Measurements from ENCODE around the gene TFEB. TPM values are rescaled to one million over a fixed set of nuclear protein-coding genes. Genes with fewer than 3 reads are reported as not detected.

The TFEB gene
- total and polyA plus RNA-seq, 2 donors (not counting 1 experiment from before 2014, with no cell fraction given): 1.9 to 7.6 TPM

DNA sequence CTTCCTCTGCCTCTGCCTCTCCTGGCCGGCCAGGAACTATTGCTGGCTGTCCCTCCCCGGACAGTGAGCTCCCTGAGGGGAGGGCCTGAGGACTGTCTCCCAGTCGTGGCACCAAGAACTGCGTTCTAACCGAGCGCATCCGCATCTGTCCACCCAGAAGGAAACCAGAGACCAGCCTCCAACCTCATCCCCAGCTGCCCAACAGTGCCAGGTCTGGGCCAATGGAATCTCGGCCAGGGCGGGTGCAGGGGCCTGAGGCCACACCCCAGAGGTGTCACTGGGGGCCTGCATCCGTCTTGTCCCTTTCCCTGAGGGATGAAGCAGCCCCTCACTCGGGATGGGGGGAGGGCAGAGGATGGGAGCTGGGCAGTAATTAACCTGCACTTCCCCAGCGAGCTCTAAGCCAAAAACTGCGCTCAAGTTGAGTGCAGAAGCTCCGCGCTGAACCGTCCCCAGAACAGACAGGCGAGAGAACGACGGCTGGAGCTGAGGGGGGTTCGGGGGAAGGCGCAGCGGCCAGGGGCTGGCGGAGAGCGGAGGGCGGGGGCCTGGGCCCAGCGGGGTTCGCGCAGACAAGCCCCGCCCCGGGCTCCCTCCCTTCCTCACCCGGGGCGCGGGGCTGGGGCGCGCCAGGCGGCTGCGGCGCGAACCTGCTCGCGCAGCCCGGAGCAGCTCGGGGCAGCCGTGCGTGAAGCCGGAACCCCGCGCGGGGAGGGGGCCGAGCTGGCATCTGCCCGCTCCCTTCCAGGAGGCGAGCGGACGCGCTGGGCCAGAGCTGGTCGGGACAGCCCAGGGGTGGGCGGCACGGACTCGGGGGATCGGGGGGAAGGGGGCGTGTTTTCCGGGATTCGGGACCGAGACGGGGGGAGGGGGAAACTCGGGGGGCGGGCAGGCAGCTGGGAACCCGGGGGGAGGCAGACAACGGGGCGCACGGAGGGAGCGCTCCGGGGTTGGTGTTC is 1.4 kb downstream of the TFEB start:
- TF ChIP-seq, protein P1, sequence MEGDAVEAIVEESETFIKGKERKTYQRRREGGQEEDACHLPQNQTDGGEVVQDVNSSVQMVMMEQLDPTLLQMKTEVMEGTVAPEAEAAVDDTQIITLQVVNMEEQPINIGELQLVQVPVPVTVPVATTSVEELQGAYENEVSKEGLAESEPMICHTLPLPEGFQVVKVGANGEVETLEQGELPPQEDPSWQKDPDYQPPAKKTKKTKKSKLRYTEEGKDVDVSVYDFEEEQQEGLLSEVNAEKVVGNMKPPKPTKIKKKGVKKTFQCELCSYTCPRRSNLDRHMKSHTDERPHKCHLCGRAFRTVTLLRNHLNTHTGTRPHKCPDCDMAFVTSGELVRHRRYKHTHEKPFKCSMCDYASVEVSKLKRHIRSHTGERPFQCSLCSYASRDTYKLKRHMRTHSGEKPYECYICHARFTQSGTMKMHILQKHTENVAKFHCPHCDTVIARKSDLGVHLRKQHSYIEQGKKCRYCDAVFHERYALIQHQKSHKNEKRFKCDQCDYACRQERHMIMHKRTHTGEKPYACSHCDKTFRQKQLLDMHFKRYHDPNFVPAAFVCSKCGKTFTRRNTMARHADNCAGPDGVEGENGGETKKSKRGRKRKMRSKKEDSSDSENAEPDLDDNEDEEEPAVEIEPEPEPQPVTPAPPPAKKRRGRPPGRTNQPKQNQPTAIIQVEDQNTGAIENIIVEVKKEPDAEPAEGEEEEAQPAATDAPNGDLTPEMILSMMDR (conservative IDR thresholded peaks at IDR 0.05 in 1 of 2, IDR thresholded peaks at IDR 0.05 in 1 of 2; ENCODE audit: low read depth in 1 of 2, low read length in 2 of 2): no peak
- TF ChIP-seq EZH2 (IDR thresholded peaks at IDR 0.05; ENCODE audit: low read length, missing control alignments): no peak
- Histone ChIP-seq H3K4me1 (ENCODE audit: control insufficient read depth, extremely low read depth, insufficient read depth, low read length) (peaks cover 3% of the 10 kb centered on the region), H3K27ac (ENCODE audit: insufficient read depth, low read length) (peak overlapping the region; percentile 38), H3K4me3 (replicated peaks in 1 of 4; ENCODE audit: control extremely low read depth in 1 of 4, insufficient read depth in 1 of 4, low read depth in 3 of 4, low read length in 4 of 4) (peak overlapping the region; percentile 56 to 74 (median 64)), H3K36me3 (ENCODE audit: control insufficient read depth, insufficient read depth, low read length) (no peaks in the 10 kb centered on the region), H3K79me2 (ENCODE audit: control insufficient read depth, insufficient read depth, low read length) (no peaks in the 10 kb centered on the region), H3K27me3 (ENCODE audit: control insufficient read depth, insufficient read depth, low read length) (no peaks in the 10 kb centered on the region), H3K9me3 (ENCODE audit: control insufficient read depth, insufficient read depth, low read depth, low read length) (no peaks in the 10 kb centered on the region), H3K9ac (ENCODE audit: insufficient read depth, low read length) (peak overlapping the region; percentile 16), H4K20me1 (ENCODE audit: control insufficient read depth, extremely low read depth, insufficient read depth, low read length) (no peaks in the 10 kb centered on the region), H2AFZ (ENCODE audit: low read length) (peak overlapping the region; percentile 88), H3K4me2 (ENCODE audit: extremely low read depth, insufficient read depth, low read length) (peak overlapping the region; percentile 75)
- DNase-seq (ENCODE audit: low read depth in 2 of 2): peak; percentile 58 to 67

DNA sequence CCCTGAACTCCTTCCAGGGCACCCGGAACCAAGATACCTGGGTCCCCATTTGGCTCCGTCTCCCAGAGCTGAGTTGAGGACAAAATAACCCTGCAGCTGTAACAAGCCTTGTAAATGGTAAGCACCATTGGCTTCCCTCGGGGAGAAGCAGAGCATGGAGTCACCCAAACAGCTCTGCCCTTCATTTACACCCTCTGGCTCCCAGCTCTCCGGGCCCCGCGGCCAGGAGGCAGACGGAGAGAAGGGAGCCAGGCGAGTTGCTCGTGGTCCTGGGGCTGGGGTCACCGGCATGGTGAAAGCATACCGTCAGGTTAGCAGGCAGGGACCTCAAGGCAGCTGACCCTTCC is 2.1 kb downstream of the TFEB start:
- peak overlapping the region; percentile 75 for H3K4me2 ChIP-seq (ENCODE audit: extremely low read depth, insufficient read depth, low read length)
- H3K79me2 ChIP-seq (ENCODE audit: control insufficient read depth, insufficient read depth, low read length): no peaks in the 10 kb centered on the region
- H3K9me3 ChIP-seq (ENCODE audit: control insufficient read depth, insufficient read depth, low read depth, low read length): no peaks in the 10 kb centered on the region
- H3K27me3 ChIP-seq (ENCODE audit: control insufficient read depth, insufficient read depth, low read length): no peaks in the 10 kb centered on the region
- H3K4me1 ChIP-seq (ENCODE audit: control insufficient read depth, extremely low read depth, insufficient read depth, low read length): peaks cover 3% of the 10 kb centered on the region
- no peak overlapping the region for H3K9ac ChIP-seq (ENCODE audit: insufficient read depth, low read length)
- no peaks in the 10 kb centered on the region for H4K20me1 ChIP-seq (ENCODE audit: control insufficient read depth, extremely low read depth, insufficient read depth, low read length)
- H2AFZ ChIP-seq (ENCODE audit: low read length): peak overlapping the region; percentile 88
- no peak overlapping the region for H3K27ac ChIP-seq (ENCODE audit: insufficient read depth, low read length)
- H3K36me3 ChIP-seq (ENCODE audit: control insufficient read depth, insufficient read depth, low read length): no peaks in the 10 kb centered on the region
- H3K4me3 ChIP-seq (replicated peaks in 1 of 4; ENCODE audit: control extremely low read depth in 1 of 4, insufficient read depth in 1 of 4, low read depth in 3 of 4, low read length in 4 of 4): peak overlapping the region in 3 of 4 experiments; percentile 52 to 74 (median 62)
- DNase-seq (ENCODE audit: low read depth in 2 of 2): no peak
- TF ChIP-seq, protein P1 (conservative IDR thresholded peaks at IDR 0.05 in 1 of 2, IDR thresholded peaks at IDR 0.05 in 1 of 2; ENCODE audit: low read depth in 1 of 2, low read length in 2 of 2): no peak
- TF ChIP-seq EZH2 (IDR thresholded peaks at IDR 0.05; ENCODE audit: low read length, missing control alignments): no peak

DNA sequence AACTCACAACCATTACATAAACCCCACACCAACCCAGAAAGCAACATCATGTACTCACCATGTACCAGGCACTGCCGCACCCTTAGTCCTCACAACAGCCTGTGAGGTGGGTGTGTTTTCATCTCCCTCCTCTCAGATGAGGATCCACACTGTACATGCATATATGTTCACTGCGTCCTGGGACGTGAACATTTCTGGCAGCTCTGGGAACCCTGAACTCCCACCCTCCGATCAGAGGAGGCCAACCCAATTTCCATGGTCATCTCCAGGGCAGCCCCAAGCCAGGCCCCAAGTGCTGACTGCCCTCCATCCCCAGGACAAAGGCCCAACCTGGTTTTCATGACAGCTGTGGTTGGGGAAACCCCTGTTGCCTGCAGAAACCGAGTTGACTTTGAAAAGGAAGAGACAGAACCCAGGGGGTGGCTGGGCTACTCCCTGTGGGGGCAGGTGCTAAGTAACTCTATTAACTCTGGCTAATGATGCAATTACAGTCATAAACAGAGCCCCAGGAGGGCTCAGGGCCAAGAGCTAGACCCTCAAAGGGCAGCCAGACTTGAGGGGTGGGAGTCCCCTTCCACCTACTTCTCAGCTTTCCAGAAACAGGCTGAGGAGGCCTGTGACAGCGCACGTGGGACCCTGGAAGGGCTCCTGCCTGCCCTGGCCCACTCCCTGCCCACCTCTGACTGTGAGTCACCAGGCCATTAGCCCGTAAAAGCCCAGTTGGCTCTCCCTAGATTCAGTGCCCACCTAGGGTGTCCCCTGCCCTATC is 2.6 kb downstream of the TFEB start:
- no peak for DNase-seq (ENCODE audit: low read depth in 2 of 2)
- no peak overlapping the region for H2AFZ ChIP-seq (ENCODE audit: low read length)
- H3K4me3 ChIP-seq (replicated peaks in 1 of 4; ENCODE audit: control extremely low read depth in 1 of 4, insufficient read depth in 1 of 4, low read depth in 3 of 4, low read length in 4 of 4): peak overlapping the region in 1 of 4 experiments; percentile 74
- no peaks in the 10 kb centered on the region for H3K9me3 ChIP-seq (ENCODE audit: control insufficient read depth, insufficient read depth, low read depth, low read length)
- peaks cover 3% of the 10 kb centered on the region for H3K4me1 ChIP-seq (ENCODE audit: control insufficient read depth, extremely low read depth, insufficient read depth, low read length)
- H3K79me2 ChIP-seq (ENCODE audit: control insufficient read depth, insufficient read depth, low read length): no peaks in the 10 kb centered on the region
- no peak overlapping the region for H3K9ac ChIP-seq (ENCODE audit: insufficient read depth, low read length)
- no peaks in the 10 kb centered on the region for H4K20me1 ChIP-seq (ENCODE audit: control insufficient read depth, extremely low read depth, insufficient read depth, low read length)
- no peaks in the 10 kb centered on the region for H3K27me3 ChIP-seq (ENCODE audit: control insufficient read depth, insufficient read depth, low read length)
- TF ChIP-seq, protein P1 (conservative IDR thresholded peaks at IDR 0.05 in 1 of 2, IDR thresholded peaks at IDR 0.05 in 1 of 2; ENCODE audit: low read depth in 1 of 2, low read length in 2 of 2): no peak
- TF ChIP-seq EZH2 (IDR thresholded peaks at IDR 0.05; ENCODE audit: low read length, missing control alignments): no peak
- no peak overlapping the region for H3K27ac ChIP-seq (ENCODE audit: insufficient read depth, low read length)
- H3K4me2 ChIP-seq (ENCODE audit: extremely low read depth, insufficient read depth, low read length): no peak overlapping the region
- H3K36me3 ChIP-seq (ENCODE audit: control insufficient read depth, insufficient read depth, low read length): no peaks in the 10 kb centered on the region
